HepG2 (cell line): Measurements from ENCODE around the gene SRSF1. TPM values are rescaled to one million over a fixed set of nuclear protein-coding genes. Genes with fewer than 3 reads are reported as not detected.

Source experiments
- ATAC-seq: fragments of 200-7000 bp; cut with Tn5 transposase; 3 replicates; pipeline ENCODE4 v1.9.1; 2020; ENCODE audit warnings: mild to moderate bottlenecking, moderate library complexity
- BruUV-seq: library from RNA; stranded (reverse); fragments of 400-500 nt; replicated peaks from 2 replicates; lab custom pipeline; 2021; lab: Mats Ljungman, UMichigan
- CTCF ChIA-PET: fragments of 300-600 bp; formaldehyde crosslinking; extraction: SDS; loops from one replicate; lab custom pipeline; 2021; ENCODE audit warnings: low total read pairs, inconsistent platforms, low intra/inter-chr PET ratio; lab: Yijun Ruan, JAX
- POLR2A ChIA-PET: fragments of 350-600 bp; sonication (Branson Sonifier 250); formaldehyde crosslinking; loops from one replicate; lab custom pipeline; 2020; ENCODE audit warnings: antibody characterized with exemption, inconsistent platforms; lab: Yijun Ruan, JAX
- DNase-seq: peaks from one replicate; pipeline ENCODE4 v3.0.0-alpha.2; 2015; ENCODE audit warnings: low spot score
- FAIRE-seq: peaks from 3 replicates; lab custom pipeline; 2011; peaks lifted over from hg19 to GRCh38; lab: Jason Lieb, UNC
- H2AFZ ChIP-seq: one replicate; pipeline ENCODE4 v1.6.1; 2011; ENCODE audit warnings: low read length, inconsistent platforms
- H3K27ac ChIP-seq: fragments of 300-600 bp; 3 replicates; pipeline ENCODE4 v1.8.0; 2011; ENCODE audit warnings: mixed run types, mild to moderate bottlenecking, mixed read lengths, low read length, inconsistent platforms; ENCODE audit not compliant: insufficient read depth; ENCODE audit errors: extremely low read length
- H3K27me3 ChIP-seq, 2 experiments: fragments of 200-600 bp in 1 of 2; 2 replicates in 1 of 2; 3 replicates in 1 of 2; pipeline versions ENCODE4 v1.6.0 to v1.8.0; 2011; ENCODE audit warnings: low read length in 2 of 2, mild to moderate bottlenecking in 2 of 2, moderate library complexity in 2 of 2, inconsistent platforms in 1 of 2; ENCODE audit not compliant: insufficient read depth in 2 of 2, control insufficient read depth in 1 of 2
- H3K36me3 ChIP-seq, 2 experiments: fragments of 200-600 bp in 1 of 2; replicated peaks in 1 of 2; 2 replicates in 1 of 2; 3 replicates in 1 of 2; pipeline versions ENCODE4 v1.5.1 to v1.8.0; 2011; ENCODE audit warnings: low read length in 2 of 2, inconsistent platforms in 1 of 2; ENCODE audit not compliant: insufficient read depth in 2 of 2, control insufficient read depth in 1 of 2
- H3K4me1 ChIP-seq: 2 replicates; pipeline ENCODE4 v1.5.1; 2012; ENCODE audit warnings: low read length, inconsistent platforms; ENCODE audit not compliant: insufficient read depth
- H3K4me2 ChIP-seq: 2 replicates; pipeline ENCODE4 v1.6.0; 2011; ENCODE audit warnings: low read depth, low read length, inconsistent platforms
- H3K4me3 ChIP-seq, 3 experiments: fragments of 200-600 bp in 1 of 3; sonication (generic), shearing (Covaris generic) in 1 of 3; replicated peaks in 1 of 3; 2 replicates each; pipeline ENCODE4 v1.5.1; 2011 to 2016; ENCODE audit warnings: low read length in 3 of 3, inconsistent platforms in 2 of 3, low read depth in 2 of 3, mild to moderate bottlenecking in 2 of 3, control low read depth in 1 of 3, mixed read lengths in 1 of 3; ENCODE audit not compliant: insufficient read depth in 1 of 3
- H3K79me2 ChIP-seq: one replicate; pipeline ENCODE4 v1.6.1; 2011; ENCODE audit warnings: low read length, inconsistent platforms; ENCODE audit not compliant: insufficient read depth
- H3K9ac ChIP-seq: 2 replicates; pipeline ENCODE4 v1.6.0; 2011; ENCODE audit warnings: mild to moderate bottlenecking, low read depth, low read length, inconsistent platforms; ENCODE audit not compliant: insufficient read depth
- H3K9me3 ChIP-seq: 2 replicates; pipeline ENCODE4 v1.5.1; 2012; ENCODE audit warnings: mild to moderate bottlenecking, low read length
- H4K20me1 ChIP-seq: 2 replicates; pipeline ENCODE4 v1.6.0; 2011; ENCODE audit warnings: inconsistent platforms, mild to moderate bottlenecking, low read length, moderate library complexity; ENCODE audit not compliant: insufficient read depth
- FOXA3 ChIP-seq: IDR thresholded peaks from 2 replicates; pipeline ENCODE4 v1.6.1; 2016; ENCODE audit warnings: missing genetic modification reagents, missing compliant biosample characterization
- POLR2A ChIP-seq, 2 experiments: IDR thresholded peaks; 2 replicates each; pipeline ENCODE4 v1.6.1; 2011; ENCODE audit warnings: low read depth in 2 of 2, low read length in 2 of 2, mild to moderate bottlenecking in 1 of 2, moderate library complexity in 1 of 2; ENCODE audit not compliant: insufficient read depth in 1 of 2
- POLR2AphosphoS2 ChIP-seq: IDR thresholded peaks from 2 replicates; pipeline ENCODE4 v1.6.1; 2011; ENCODE audit warnings: low read depth, low read length, improper control_type of control experiment
- POLR2AphosphoS5 ChIP-seq: IDR thresholded peaks from 2 replicates; pipeline ENCODE4 v1.6.1; 2012; ENCODE audit warnings: low read depth, low read length
- POLR2G ChIP-seq: fragments of 200-400 bp; formaldehyde crosslinking; IDR thresholded peaks from 2 replicates; pipeline ENCODE4 v1.6.1; 2018; ENCODE audit warnings: mild to moderate bottlenecking, low read depth, low read length, moderate library complexity
- SAP130 ChIP-seq: IDR thresholded peaks from 2 replicates; pipeline ENCODE4 v1.6.1; 2016; ENCODE audit warnings: low read depth
- SIN3B ChIP-seq: fragments of 150-350 bp; IDR thresholded peaks from 2 replicates; pipeline ENCODE4 v1.6.1; 2014; ENCODE audit warnings: low read length
- SSRP1 ChIP-seq: IDR thresholded peaks from 2 replicates; pipeline ENCODE4 v1.6.1; 2016; ENCODE audit warnings: control low read depth
- TRIM24 ChIP-seq: sonication (generic); formaldehyde crosslinking; IDR thresholded peaks from 2 replicates; pipeline ENCODE4 v1.8.0; 2022; ENCODE audit warnings: mild to moderate bottlenecking, missing genetic modification reagents
- ZNF460 ChIP-seq: sonication (generic); formaldehyde crosslinking; IDR thresholded peaks from 2 replicates; pipeline ENCODE4 v1.5.1; 2020; ENCODE audit warnings: missing genetic modification reagents, mild to moderate bottlenecking, borderline replicate concordance
- ZNF605 ChIP-seq: sonication (generic); formaldehyde crosslinking; IDR thresholded peaks from 2 replicates; pipeline ENCODE4 v1.8.0; 2022; ENCODE audit warnings: mild to moderate bottlenecking, missing genetic modification reagents
- WGBS: methylation state at CpG from one replicate; pipeline ENCODE4 v1.1.6; 2017; ENCODE audit warnings: low lambda C conversion rate; 5-methylcytosine and 5-hydroxymethylcytosine counted together
- in situ Hi-C: cut with HindIII; loops from 2 replicates; pipeline ENCODE4 v1.10.0; 2017; ENCODE audit warnings: low pct_unique_long_range_greater_than_20kb; ENCODE audit not compliant: extremely low pct_ligation_motif_present
- intact Hi-C: fragments of 100-400 bp; cut with micrococcal nuclease; formaldehyde crosslinking; loops from one replicate; pipeline ENCODE4 v1.10.0; 2022; ENCODE audit not compliant: unreplicated experiment
- polyA plus RNA-seq, 8 experiments: library from polyadenylated mRNA; depleted of rRNA in 3 of 8; stranded (reverse) in 7 of 8; unstranded in 1 of 8; fragments of >200 nt; fragmentation: Illumina TruSeq in 4 of 8; extraction: Trizol in 4 of 8; gene quantifications; 2 replicates each; pipeline versions ENCODE4 v1.2.1 to v1.2.3, GENCODE V29; 2011 to 2016; ENCODE audit warnings: low read depth in 4 of 8, missing spikeins in 1 of 8, mixed read lengths in 1 of 8; ENCODE audit not compliant: insufficient read depth in 1 of 8
- total RNA-seq, 5 experiments: library from RNA; depleted of rRNA; stranded (reverse); fragments of >200 nt; fragmentation: Illumina TruSeq; extraction: Trizol; gene quantifications; 2 replicates each; pipeline ENCODE4 v1.2.3, GENCODE V29; 2016; ENCODE audit warnings: low read depth in 1 of 5
- TF ChIP-seq, protein P1 (sequence below): conservative IDR thresholded peaks from 2 replicates; pipeline ENCODE4 v1.6.1; 2018; ENCODE audit warnings: missing genetic modification reagents
- TF ChIP-seq, protein P2 (sequence below): sonication (generic); formaldehyde crosslinking; IDR thresholded peaks from 2 replicates; pipeline ENCODE4 v1.4.0; 2020; ENCODE audit warnings: missing genetic modification reagents, borderline replicate concordance

The SRSF1 gene
- total and polyA plus RNA-seq, 2 of the 13 experiments (the other 11 are each of a cell fraction or from before 2014, with no cell fraction given) = 142 to 445 TPM

DNA sequence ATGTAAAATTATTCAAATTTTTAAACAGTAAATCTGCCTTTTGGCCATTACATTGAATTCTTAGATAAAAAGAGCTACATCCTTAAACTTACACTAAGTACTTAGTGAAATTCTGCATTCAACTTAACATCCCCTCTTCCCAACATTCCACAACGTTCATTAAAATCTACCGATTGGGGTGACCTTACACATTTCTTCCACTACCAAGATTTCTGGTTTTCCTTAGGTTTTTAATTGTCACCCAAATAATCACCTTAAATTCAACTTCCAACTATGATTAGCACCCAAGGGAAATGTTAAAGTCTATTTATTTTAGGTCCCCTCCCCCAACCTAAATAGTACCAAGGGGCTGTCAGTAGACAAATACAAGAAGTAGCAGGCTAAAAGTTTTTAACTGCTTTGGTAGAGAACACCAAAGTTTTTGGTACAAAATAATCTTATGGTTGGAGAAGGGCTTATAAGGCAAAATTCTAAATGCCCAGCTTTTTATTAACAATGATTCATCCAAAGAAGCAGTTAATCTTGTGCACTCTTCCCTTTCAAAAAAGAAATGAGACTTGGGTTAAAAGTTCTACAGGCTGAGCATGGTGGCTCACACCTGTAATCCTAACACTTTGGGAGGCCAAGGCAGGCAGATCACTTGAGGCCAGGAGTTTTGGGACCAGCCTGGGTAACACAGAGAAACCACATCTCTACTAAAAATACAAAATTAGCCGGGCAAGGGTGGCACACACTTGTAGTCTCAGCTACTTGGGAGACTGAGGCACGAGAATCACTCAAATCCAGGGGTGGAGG is 4.7 kb downstream of the SRSF1 start:
- in situ Hi-C loops (no loop called here), intact Hi-C loops (no loop called here)
- no peaks in the 10 kb centered on the region for H3K9me3 ChIP-seq
- no TSS peak for BruUV-seq
- 90% methylated on average over 4 of the region's 4 CpGs for WGBS
- no peak overlapping the region for H2AFZ ChIP-seq
- H3K4me3 ChIP-seq = no peak overlapping the region
- no peak overlapping the region for H3K9ac ChIP-seq
- TF ChIP-seq TRIM24 (CRISPR knock-in tag) = 0 out of 2 replicates have a peak, but pooled peaks have one; percentile 12
- TF ChIP-seq SSRP1 (CRISPR knock-in tag) = peak; percentile 65; the same call in 1 of the 2 replicates
- TF ChIP-seq, protein P1, sequence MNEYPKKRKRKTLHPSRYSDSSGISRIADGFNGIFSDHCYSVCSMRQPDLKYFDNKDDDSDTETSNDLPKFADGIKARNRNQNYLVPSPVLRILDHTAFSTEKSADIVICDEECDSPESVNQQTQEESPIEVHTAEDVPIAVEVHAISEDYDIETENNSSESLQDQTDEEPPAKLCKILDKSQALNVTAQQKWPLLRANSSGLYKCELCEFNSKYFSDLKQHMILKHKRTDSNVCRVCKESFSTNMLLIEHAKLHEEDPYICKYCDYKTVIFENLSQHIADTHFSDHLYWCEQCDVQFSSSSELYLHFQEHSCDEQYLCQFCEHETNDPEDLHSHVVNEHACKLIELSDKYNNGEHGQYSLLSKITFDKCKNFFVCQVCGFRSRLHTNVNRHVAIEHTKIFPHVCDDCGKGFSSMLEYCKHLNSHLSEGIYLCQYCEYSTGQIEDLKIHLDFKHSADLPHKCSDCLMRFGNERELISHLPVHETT = no peak
- TF ChIP-seq FOXA3 (CRISPR knock-in tag) = no peak
- TF ChIP-seq, protein P2, sequence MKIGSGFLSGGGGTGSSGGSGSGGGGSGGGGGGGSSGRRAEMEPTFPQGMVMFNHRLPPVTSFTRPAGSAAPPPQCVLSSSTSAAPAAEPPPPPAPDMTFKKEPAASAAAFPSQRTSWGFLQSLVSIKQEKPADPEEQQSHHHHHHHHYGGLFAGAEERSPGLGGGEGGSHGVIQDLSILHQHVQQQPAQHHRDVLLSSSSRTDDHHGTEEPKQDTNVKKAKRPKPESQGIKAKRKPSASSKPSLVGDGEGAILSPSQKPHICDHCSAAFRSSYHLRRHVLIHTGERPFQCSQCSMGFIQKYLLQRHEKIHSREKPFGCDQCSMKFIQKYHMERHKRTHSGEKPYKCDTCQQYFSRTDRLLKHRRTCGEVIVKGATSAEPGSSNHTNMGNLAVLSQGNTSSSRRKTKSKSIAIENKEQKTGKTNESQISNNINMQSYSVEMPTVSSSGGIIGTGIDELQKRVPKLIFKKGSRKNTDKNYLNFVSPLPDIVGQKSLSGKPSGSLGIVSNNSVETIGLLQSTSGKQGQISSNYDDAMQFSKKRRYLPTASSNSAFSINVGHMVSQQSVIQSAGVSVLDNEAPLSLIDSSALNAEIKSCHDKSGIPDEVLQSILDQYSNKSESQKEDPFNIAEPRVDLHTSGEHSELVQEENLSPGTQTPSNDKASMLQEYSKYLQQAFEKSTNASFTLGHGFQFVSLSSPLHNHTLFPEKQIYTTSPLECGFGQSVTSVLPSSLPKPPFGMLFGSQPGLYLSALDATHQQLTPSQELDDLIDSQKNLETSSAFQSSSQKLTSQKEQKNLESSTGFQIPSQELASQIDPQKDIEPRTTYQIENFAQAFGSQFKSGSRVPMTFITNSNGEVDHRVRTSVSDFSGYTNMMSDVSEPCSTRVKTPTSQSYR (CRISPR knock-in tag) = peak; percentile 36; the same call in 1 of the 2 replicates
- peak; percentile 37; the same call in 1 of the 2 replicates for TF ChIP-seq POLR2AphosphoS2
- peak; percentile 56 for TF ChIP-seq POLR2G
- TF ChIP-seq SAP130 (CRISPR knock-in tag) = 0 out of 2 replicates have a peak, but pooled peaks have one; percentile 10
- no peak for TF ChIP-seq SIN3B
- TF ChIP-seq POLR2A (IDR thresholded peaks at IDR 0.05; ENCODE audit: insufficient read depth in 1 of 2, low read depth in 2 of 2, low read length in 2 of 2) = peak in 1 of 2 experiments; percentile 47; a peak in 1 of 4 replicates
- peak; percentile 69 for TF ChIP-seq ZNF460 (CRISPR knock-in tag)
- 0 out of 2 replicates have a peak, but pooled peaks have one; percentile 17 for TF ChIP-seq ZNF605
- TF ChIP-seq POLR2AphosphoS5 = peak; percentile 65
- H3K4me2 ChIP-seq = peak overlapping the region; percentile 91; the same call in 1 of the 2 replicates
- H3K79me2 ChIP-seq = peaks cover 49% of the 10 kb centered on the region
- POLR2A ChIA-PET = interaction anchor here (0.6 to 14.7 kb wide), 6 partner anchors 9 to 151 kb away, joined by 3 to 173 read pairs (median 4); no protein-coding TSS in a partner anchor
- ATAC-seq = no peak
- no peak overlapping the region for H3K27ac ChIP-seq
- H3K4me1 ChIP-seq = peaks cover 47% of the 10 kb centered on the region
- CTCF ChIA-PET = no interaction called here
- peaks cover 4 to 47% of the 10 kb centered on the region in 2 experiments for H3K36me3 ChIP-seq
- H3K27me3 ChIP-seq = no peaks in the 10 kb centered on the region; a peak in 1 of 5 replicates
- peaks cover 61% of the 10 kb centered on the region for H4K20me1 ChIP-seq
- no peak for DNase-seq
- no peak for FAIRE-seq
